Measurements from ENCODE around the gene PIK3C2G.

DNA sequence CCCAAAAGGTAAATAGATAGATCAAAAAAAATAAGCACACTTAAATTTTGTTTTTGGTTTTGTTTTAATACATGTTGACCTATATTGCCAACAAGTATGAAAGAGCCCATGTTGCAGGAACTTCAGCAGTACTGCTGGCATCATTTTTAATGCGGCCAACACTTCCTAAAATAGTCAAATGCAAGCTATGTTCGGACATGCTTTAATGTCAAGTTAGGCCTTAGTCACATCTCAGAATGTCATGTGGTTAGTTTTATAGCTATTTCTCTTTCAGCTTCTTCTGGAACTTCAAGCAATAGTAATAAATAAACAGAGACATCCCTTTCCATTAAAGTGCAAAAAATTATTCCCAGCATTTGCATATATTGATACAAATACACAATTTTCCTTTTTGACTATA lies 153.4 kb downstream of the PIK3C2G start:
- TF ChIP-seq, protein P1, sequence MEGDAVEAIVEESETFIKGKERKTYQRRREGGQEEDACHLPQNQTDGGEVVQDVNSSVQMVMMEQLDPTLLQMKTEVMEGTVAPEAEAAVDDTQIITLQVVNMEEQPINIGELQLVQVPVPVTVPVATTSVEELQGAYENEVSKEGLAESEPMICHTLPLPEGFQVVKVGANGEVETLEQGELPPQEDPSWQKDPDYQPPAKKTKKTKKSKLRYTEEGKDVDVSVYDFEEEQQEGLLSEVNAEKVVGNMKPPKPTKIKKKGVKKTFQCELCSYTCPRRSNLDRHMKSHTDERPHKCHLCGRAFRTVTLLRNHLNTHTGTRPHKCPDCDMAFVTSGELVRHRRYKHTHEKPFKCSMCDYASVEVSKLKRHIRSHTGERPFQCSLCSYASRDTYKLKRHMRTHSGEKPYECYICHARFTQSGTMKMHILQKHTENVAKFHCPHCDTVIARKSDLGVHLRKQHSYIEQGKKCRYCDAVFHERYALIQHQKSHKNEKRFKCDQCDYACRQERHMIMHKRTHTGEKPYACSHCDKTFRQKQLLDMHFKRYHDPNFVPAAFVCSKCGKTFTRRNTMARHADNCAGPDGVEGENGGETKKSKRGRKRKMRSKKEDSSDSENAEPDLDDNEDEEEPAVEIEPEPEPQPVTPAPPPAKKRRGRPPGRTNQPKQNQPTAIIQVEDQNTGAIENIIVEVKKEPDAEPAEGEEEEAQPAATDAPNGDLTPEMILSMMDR (IDR thresholded peaks at IDR 0.05), result no peak
- TF ChIP-seq POLR2A (IDR thresholded peaks at IDR 0.05), result no peak
